Prostate gland (tissue), 2 donors: ENCODE data around the gene NR0B2.

Experiments
- POLR2A ChIP-seq: fragments of 450-650 bp; IDR thresholded peaks from one replicate; pipeline ENCODE4 v1.6.1; 2016; ENCODE audit warnings: antibody characterized with exemption, mild to moderate bottlenecking
- TF ChIP-seq, protein P1 (sequence below), 4 experiments: fragments of 200-600 bp in 2 of 4; fragments of 450-650 bp in 2 of 4; sonication (generic) in 2 of 4; IDR thresholded peaks; 1 replicate in 3 of 4; 2 replicates in 1 of 4; pipeline ENCODE4 v1.5.1; 2016 to 2019; ENCODE audit warnings: antibody characterized with exemption in 4 of 4, mild to moderate bottlenecking in 2 of 4, moderate library complexity in 2 of 4

DNA sequence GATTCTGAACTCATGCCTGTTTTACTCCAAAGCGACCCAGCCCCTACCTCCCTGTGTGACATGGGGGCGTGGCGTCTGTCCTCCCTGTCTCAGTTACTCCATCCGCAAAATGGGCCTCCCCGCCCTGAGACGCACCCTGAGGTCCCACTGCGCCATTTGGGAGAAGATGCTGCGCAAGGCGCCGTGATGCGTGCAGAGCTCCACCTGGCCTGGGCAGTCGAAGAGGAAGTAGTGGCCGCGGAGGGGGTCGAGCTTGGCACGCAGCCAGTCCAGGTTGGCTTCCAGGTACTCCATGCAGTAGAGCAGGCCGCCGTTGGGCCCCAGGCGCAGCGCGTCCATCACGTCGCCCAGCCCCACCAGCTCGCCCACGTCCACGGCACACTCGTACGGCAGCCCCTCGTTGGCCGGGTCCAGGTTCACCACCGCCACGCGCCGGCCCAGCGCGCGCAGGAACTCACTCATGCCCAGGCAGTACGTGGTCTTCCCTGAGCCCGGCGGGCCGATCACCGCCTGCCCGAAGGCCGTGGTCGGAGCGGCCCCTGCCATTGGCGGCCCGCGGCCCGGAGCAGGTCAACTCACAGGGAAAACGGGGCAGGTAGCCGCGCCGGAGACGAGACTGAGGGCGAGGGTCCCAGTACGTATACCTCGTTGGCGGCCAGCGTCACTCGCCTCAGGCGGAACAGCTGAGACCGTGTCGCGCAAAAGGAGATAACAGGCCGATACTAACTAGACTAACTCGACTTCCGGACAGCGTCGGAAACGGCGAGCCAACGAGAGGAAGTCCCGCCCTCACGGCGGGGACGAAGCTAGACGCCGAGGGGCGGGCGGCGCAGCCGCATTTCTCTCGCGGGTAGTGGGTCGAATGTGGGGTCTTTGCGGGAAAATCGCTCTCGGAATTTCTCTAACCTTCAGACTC is 24.0 kb downstream of the NR0B2 start, which contains the start of gene GPN2:
- TF ChIP-seq, protein P1, sequence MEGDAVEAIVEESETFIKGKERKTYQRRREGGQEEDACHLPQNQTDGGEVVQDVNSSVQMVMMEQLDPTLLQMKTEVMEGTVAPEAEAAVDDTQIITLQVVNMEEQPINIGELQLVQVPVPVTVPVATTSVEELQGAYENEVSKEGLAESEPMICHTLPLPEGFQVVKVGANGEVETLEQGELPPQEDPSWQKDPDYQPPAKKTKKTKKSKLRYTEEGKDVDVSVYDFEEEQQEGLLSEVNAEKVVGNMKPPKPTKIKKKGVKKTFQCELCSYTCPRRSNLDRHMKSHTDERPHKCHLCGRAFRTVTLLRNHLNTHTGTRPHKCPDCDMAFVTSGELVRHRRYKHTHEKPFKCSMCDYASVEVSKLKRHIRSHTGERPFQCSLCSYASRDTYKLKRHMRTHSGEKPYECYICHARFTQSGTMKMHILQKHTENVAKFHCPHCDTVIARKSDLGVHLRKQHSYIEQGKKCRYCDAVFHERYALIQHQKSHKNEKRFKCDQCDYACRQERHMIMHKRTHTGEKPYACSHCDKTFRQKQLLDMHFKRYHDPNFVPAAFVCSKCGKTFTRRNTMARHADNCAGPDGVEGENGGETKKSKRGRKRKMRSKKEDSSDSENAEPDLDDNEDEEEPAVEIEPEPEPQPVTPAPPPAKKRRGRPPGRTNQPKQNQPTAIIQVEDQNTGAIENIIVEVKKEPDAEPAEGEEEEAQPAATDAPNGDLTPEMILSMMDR (IDR thresholded peaks at IDR 0.05) = peak in 2 of 4 experiments; percentile 7
- TF ChIP-seq POLR2A = peak; percentile 65
